ENCODE results near the gene CD151.
A peak's percentile ranks its signal among the peaks of the same experiment; 100 is the strongest.

The CD151 gene

GRCh38 chr11:848380-848931 lies 15.7 kb downstream of the CD151 start:
- H2AFZ ChIP-seq (ENCODE audit: low read length): no peak overlapping the region
- peaks cover 4% of the 10 kb centered on the region; the same call in 1 of the 2 replicates for H3K27me3 ChIP-seq (ENCODE audit: insufficient read depth, low read length)
- H3K9ac ChIP-seq (ENCODE audit: low read length): no peak overlapping the region; the same call in 1 of the 2 replicates
- TF ChIP-seq, protein P1, sequence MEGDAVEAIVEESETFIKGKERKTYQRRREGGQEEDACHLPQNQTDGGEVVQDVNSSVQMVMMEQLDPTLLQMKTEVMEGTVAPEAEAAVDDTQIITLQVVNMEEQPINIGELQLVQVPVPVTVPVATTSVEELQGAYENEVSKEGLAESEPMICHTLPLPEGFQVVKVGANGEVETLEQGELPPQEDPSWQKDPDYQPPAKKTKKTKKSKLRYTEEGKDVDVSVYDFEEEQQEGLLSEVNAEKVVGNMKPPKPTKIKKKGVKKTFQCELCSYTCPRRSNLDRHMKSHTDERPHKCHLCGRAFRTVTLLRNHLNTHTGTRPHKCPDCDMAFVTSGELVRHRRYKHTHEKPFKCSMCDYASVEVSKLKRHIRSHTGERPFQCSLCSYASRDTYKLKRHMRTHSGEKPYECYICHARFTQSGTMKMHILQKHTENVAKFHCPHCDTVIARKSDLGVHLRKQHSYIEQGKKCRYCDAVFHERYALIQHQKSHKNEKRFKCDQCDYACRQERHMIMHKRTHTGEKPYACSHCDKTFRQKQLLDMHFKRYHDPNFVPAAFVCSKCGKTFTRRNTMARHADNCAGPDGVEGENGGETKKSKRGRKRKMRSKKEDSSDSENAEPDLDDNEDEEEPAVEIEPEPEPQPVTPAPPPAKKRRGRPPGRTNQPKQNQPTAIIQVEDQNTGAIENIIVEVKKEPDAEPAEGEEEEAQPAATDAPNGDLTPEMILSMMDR (IDR thresholded peaks at IDR 0.05; ENCODE audit: low read length): peak; percentile 87
- no peak for TF ChIP-seq EZH2 (IDR thresholded peaks at IDR 0.05; ENCODE audit: borderline replicate concordance, low read length)
- H3F3A ChIP-seq (ENCODE audit: insufficient read depth, low read length): no peaks in the 10 kb centered on the region
- peak overlapping the region; percentile 66 for H3K4me3 ChIP-seq (ENCODE audit: low read depth, low read length, poor library complexity, severe bottlenecking)
- no peaks in the 10 kb centered on the region for H3K36me3 ChIP-seq (ENCODE audit: insufficient read depth, low read length)
- no peak overlapping the region for H3K27ac ChIP-seq (ENCODE audit: low read depth, low read length, poor library complexity, severe bottlenecking)
- H4K20me1 ChIP-seq (ENCODE audit: insufficient read depth, low read length): no peaks in the 10 kb centered on the region
- H3K79me2 ChIP-seq (ENCODE audit: insufficient read depth, low read length): no peaks in the 10 kb centered on the region
- H3K9me2 ChIP-seq (ENCODE audit: low read depth, low read length): no peaks in the 10 kb centered on the region
- H3K9me3 ChIP-seq (ENCODE audit: low read length): no peaks in the 10 kb centered on the region
- peak overlapping the region; percentile 66 for H3K4me2 ChIP-seq (ENCODE audit: low read length)
- H3K4me1 ChIP-seq (ENCODE audit: insufficient read depth, low read length, severe bottlenecking): peaks cover 26% of the 10 kb centered on the region

- Histone ChIP-seq H4K20me1 (ENCODE audit: insufficient read depth, low read length) (no peaks in the 10 kb centered on the region), H3K4me1 (ENCODE audit: insufficient read depth, low read length, severe bottlenecking) (peaks cover 18% of the 10 kb centered on the region), H3K9ac (ENCODE audit: low read length) (peak overlapping the region; percentile 49; the same call in 1 of the 2 replicates), H3K4me2 (ENCODE audit: low read length) (peak overlapping the region; percentile 66), H3K4me3 (ENCODE audit: low read depth, low read length, poor library complexity, severe bottlenecking) (peak overlapping the region; percentile 66), H3K79me2 (ENCODE audit: insufficient read depth, low read length) (no peaks in the 10 kb centered on the region), H3K27ac (ENCODE audit: low read depth, low read length, poor library complexity, severe bottlenecking) (no peak overlapping the region), H3K27me3 (ENCODE audit: insufficient read depth, low read length) (peaks cover 4% of the 10 kb centered on the region; the same call in 1 of the 2 replicates), H3K9me2 (ENCODE audit: low read depth, low read length) (no peaks in the 10 kb centered on the region), H3K36me3 (ENCODE audit: insufficient read depth, low read length) (no peaks in the 10 kb centered on the region), H3K9me3 (ENCODE audit: low read length) (no peaks in the 10 kb centered on the region), H2AFZ (ENCODE audit: low read length) (no peak overlapping the region), H3F3A (ENCODE audit: insufficient read depth, low read length) (no peaks in the 10 kb centered on the region)
- TF ChIP-seq, protein P1 (IDR thresholded peaks at IDR 0.05; ENCODE audit: low read length): no peak
- TF ChIP-seq EZH2 (IDR thresholded peaks at IDR 0.05; ENCODE audit: borderline replicate concordance, low read length): no peak
Measured at GRCh38 chr11:849104-849824, 16.5 kb downstream of the CD151 start.

GRCh38 chr11:849951-850774 lies 17.4 kb downstream of the CD151 start:
- Histone ChIP-seq H3K9me2 (ENCODE audit: low read depth, low read length) (no peaks in the 10 kb centered on the region), H3K9ac (ENCODE audit: low read length) (peak overlapping the region; percentile 46; the same call in 1 of the 2 replicates), H3F3A (ENCODE audit: insufficient read depth, low read length) (no peaks in the 10 kb centered on the region), H3K27me3 (ENCODE audit: insufficient read depth, low read length) (peaks cover 4% of the 10 kb centered on the region; the same call in 1 of the 2 replicates), H3K4me3 (ENCODE audit: low read depth, low read length, poor library complexity, severe bottlenecking) (peak overlapping the region; percentile 66), H3K4me1 (ENCODE audit: insufficient read depth, low read length, severe bottlenecking) (peaks cover 18% of the 10 kb centered on the region), H3K4me2 (ENCODE audit: low read length) (peak overlapping the region; percentile 83), H3K27ac (ENCODE audit: low read depth, low read length, poor library complexity, severe bottlenecking) (no peak overlapping the region), H3K79me2 (ENCODE audit: insufficient read depth, low read length) (no peaks in the 10 kb centered on the region), H4K20me1 (ENCODE audit: insufficient read depth, low read length) (no peaks in the 10 kb centered on the region), H3K36me3 (ENCODE audit: insufficient read depth, low read length) (no peaks in the 10 kb centered on the region), H2AFZ (ENCODE audit: low read length) (no peak overlapping the region), H3K9me3 (ENCODE audit: low read length) (no peaks in the 10 kb centered on the region)
- TF ChIP-seq, protein P1 (IDR thresholded peaks at IDR 0.05; ENCODE audit: low read length): no peak
- no peak for TF ChIP-seq EZH2 (IDR thresholded peaks at IDR 0.05; ENCODE audit: borderline replicate concordance, low read length)
